ENCODE results near the gene TUSC2. TPM values are rescaled to one million over a fixed set of nuclear protein-coding genes. Genes with fewer than 3 reads are reported as not detected.
A peak's percentile ranks its signal among the peaks of the same experiment; 100 is the strongest.

TUSC2 gene
- total and polyA plus RNA-seq, 2 donors (not counting 1 experiment from before 2014, with no cell fraction given) = 28.2 to 29.3 TPM

DNA sequence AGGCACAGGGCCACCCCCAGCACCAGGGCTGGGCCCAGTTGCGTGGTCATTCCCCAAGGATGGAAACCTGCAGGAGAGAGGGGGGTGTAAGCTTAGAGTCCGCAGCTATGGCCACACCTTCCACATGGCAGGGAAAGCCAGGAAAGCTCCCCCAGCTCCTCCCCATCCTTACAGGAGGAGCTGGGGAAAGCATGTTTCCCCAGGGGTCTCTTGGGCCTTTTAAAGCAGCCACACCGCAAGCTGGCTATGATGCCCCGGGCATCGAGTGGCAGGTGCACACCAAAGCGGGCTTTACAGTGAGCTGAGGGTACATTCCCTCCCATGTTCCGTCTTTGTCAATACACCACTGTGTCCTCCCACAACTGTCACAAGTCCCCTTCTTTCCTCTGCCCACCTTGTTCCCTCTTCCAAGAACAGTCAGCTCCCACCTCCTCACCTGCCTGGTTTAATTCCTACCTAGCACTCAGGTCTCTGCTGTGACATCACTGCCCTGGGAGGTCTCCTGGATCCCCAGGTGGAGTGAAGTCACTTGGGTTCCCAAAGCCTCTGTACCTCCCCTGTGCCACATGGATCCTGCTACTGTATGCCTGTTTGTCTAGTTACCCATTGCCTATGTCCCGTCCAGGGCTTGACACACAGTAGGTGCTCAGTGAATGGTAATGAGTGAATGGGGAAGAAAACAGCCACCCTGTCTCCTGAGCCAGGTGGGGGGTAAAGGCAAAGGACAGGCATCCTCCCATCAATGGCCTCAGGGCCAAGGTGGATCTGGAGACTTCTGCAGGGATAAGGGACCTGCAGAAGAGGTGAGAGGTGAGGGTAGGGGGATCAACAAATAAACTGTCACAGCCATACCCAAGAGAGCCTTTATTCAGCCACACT, 32.2 kb downstream of the TUSC2 start:
- ATAC-seq (ENCODE audit: low read depth) (no peak), DNase-seq (no peak)
- H2AFZ ChIP-seq (ENCODE audit: insufficient read depth, low read depth, low read length, poor library complexity, severe bottlenecking) = no peak overlapping the region
- Mint-ChIP-seq H3K4me1 (peaks cover 45% of the 10 kb centered on the region), H3K27ac (peak overlapping the region; percentile 15), H3K4me3 (no peak overlapping the region), H3K27me3 (no peaks in the 10 kb centered on the region), H3K9me3 (ENCODE audit: insufficient read depth) (no peaks in the 10 kb centered on the region)
- no peak overlapping the region for H3K9ac ChIP-seq (ENCODE audit: low read length)
- no peaks in the 10 kb centered on the region for H3K27me3 ChIP-seq (replicated peaks in 1 of 4; ENCODE audit: control extremely low read depth in 1 of 4, control insufficient read depth in 3 of 4, insufficient read depth in 4 of 4, low read length in 3 of 4)
- no peak overlapping the region for H3K4me3 ChIP-seq (ENCODE audit: control extremely low read depth in 1 of 5, extremely low read depth in 1 of 5, insufficient read depth in 1 of 5, low read depth in 2 of 5, low read length in 4 of 5)
- TF ChIP-seq, protein P1, sequence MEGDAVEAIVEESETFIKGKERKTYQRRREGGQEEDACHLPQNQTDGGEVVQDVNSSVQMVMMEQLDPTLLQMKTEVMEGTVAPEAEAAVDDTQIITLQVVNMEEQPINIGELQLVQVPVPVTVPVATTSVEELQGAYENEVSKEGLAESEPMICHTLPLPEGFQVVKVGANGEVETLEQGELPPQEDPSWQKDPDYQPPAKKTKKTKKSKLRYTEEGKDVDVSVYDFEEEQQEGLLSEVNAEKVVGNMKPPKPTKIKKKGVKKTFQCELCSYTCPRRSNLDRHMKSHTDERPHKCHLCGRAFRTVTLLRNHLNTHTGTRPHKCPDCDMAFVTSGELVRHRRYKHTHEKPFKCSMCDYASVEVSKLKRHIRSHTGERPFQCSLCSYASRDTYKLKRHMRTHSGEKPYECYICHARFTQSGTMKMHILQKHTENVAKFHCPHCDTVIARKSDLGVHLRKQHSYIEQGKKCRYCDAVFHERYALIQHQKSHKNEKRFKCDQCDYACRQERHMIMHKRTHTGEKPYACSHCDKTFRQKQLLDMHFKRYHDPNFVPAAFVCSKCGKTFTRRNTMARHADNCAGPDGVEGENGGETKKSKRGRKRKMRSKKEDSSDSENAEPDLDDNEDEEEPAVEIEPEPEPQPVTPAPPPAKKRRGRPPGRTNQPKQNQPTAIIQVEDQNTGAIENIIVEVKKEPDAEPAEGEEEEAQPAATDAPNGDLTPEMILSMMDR (IDR thresholded peaks at IDR 0.05) = no peak
- no peak for TF ChIP-seq EZH2 (IDR thresholded peaks at IDR 0.05; ENCODE audit: borderline replicate concordance, insufficient read depth, low read depth, low read length, poor library complexity, severe bottlenecking)
- no peaks in the 10 kb centered on the region for H4K20me1 ChIP-seq (ENCODE audit: control insufficient read depth, insufficient read depth, low read length, poor library complexity, severe bottlenecking)
- H3K27ac ChIP-seq (ENCODE audit: low read length in 2 of 2) = no peak overlapping the region
- intact Hi-C loops (cut with micrococcal nuclease) = loop anchor here (10.0 kb wide), 1 partner anchor 1089 kb away; the partner anchor contains the start of gene MANF
- peaks cover 0 to 4% of the 10 kb centered on the region in 2 experiments for H3K36me3 ChIP-seq (replicated peaks in 1 of 2; ENCODE audit: control extremely low read depth in 1 of 2, control insufficient read depth in 1 of 2, extremely low read depth in 1 of 2, insufficient read depth in 2 of 2, low read length in 1 of 2)
- H3K79me2 ChIP-seq (ENCODE audit: control insufficient read depth, insufficient read depth, low read length) = peaks cover 25% of the 10 kb centered on the region
- peaks cover 30 to 41% of the 10 kb centered on the region in 2 donors for H3K4me1 ChIP-seq (ENCODE audit: control insufficient read depth in 2 of 2, insufficient read depth in 2 of 2, low read length in 2 of 2)
- 98% methylated on average over 7 of the region's 8 CpGs for WGBS (ENCODE audit: insufficient coverage)
- ChIA-PET POLR2A (no interaction called here), CTCF (interaction anchor here (0.6 kb wide), 1 partner anchor 32 kb away, joined by 4 read pairs; no protein-coding TSS in a partner anchor)
- H3K4me2 ChIP-seq (replicated peaks; ENCODE audit: low read depth, low read length, poor library complexity, severe bottlenecking) = no peak overlapping the region
- no peaks in the 10 kb centered on the region for H3K9me3 ChIP-seq (ENCODE audit: control extremely low read depth in 1 of 3, control insufficient read depth in 2 of 3, insufficient read depth in 1 of 3, low read length in 2 of 3)
